Mesendoderm (in vitro differentiated cells): ENCODE results near the gene SYTL3.

Experiments
- DNase-seq: peaks from one replicate; pipeline ENCODE4 v3.0.0; 2013
- H2AK5ac ChIP-seq: 2 replicates; pipeline ENCODE4 v1.6.1; 2013; ENCODE audit warnings: low read length, inconsistent platforms
- H2BK120ac ChIP-seq: 2 replicates; pipeline ENCODE4 v1.6.1; 2013; ENCODE audit warnings: low read depth, mild to moderate bottlenecking, low read length, moderate library complexity, mixed read lengths
- H2BK15ac ChIP-seq: replicated peaks from 2 replicates; pipeline ENCODE4 v1.6.1; 2013; ENCODE audit warnings: low read depth, mild to moderate bottlenecking, moderate library complexity
- H2BK5ac ChIP-seq: 2 replicates; pipeline ENCODE4 v1.6.1; 2013; ENCODE audit warnings: low read length, inconsistent platforms
- H3K18ac ChIP-seq: 2 replicates; pipeline ENCODE4 v1.6.1; 2013; ENCODE audit warnings: mild to moderate bottlenecking, low read length, mixed read lengths
- H3K23ac ChIP-seq: one replicate; pipeline ENCODE4 v1.6.1; 2013; ENCODE audit warnings: low read length
- H3K27ac ChIP-seq: 2 replicates; pipeline ENCODE4 v1.5.1; 2013; ENCODE audit warnings: low read depth, mild to moderate bottlenecking, inconsistent platforms, low read length, moderate library complexity
- H3K27me3 ChIP-seq: 2 replicates; pipeline ENCODE4 v1.6.1; 2013; ENCODE audit warnings: low read length, control low read depth, mild to moderate bottlenecking, inconsistent platforms; ENCODE audit not compliant: insufficient read depth, poor library complexity
- H3K36me3 ChIP-seq: 2 replicates; pipeline ENCODE4 v1.6.1; 2013; ENCODE audit warnings: low read length, inconsistent platforms; ENCODE audit not compliant: control insufficient read depth, insufficient read depth
- H3K4ac ChIP-seq: one replicate; pipeline ENCODE4 v1.6.1; 2013; ENCODE audit warnings: low read depth, mild to moderate bottlenecking, low read length, moderate library complexity
- H3K4me1 ChIP-seq: 2 replicates; pipeline ENCODE4 v1.6.1; 2013; ENCODE audit warnings: low read depth, low read length, inconsistent platforms; ENCODE audit not compliant: control insufficient read depth
- H3K4me2 ChIP-seq: 2 replicates; pipeline ENCODE4 v1.6.1; 2013; ENCODE audit warnings: low read length
- H3K4me3 ChIP-seq: 2 replicates; pipeline ENCODE4 v1.5.1; 2013; ENCODE audit warnings: mild to moderate bottlenecking, low read length
- H3K56ac ChIP-seq: one replicate; pipeline ENCODE4 v1.6.1; 2013; ENCODE audit warnings: low read length
- H3K79me1 ChIP-seq: 2 replicates; pipeline ENCODE4 v1.6.1; 2013; ENCODE audit warnings: low read length, inconsistent platforms
- H3K79me2 ChIP-seq: 2 replicates; pipeline ENCODE4 v1.6.1; 2013; ENCODE audit warnings: mild to moderate bottlenecking, low read length; ENCODE audit not compliant: control insufficient read depth, insufficient read depth
- H3K9ac ChIP-seq: 2 replicates; pipeline ENCODE4 v1.6.1; 2013; ENCODE audit warnings: low read length, inconsistent platforms
- H4K5ac ChIP-seq: one replicate; pipeline ENCODE4 v1.6.1; 2013; ENCODE audit warnings: low read length
- H4K8ac ChIP-seq: one replicate; pipeline ENCODE4 v1.6.1; 2013; ENCODE audit warnings: low read depth, mild to moderate bottlenecking, control low read depth, low read length, moderate library complexity
- WGBS: extraction: QIAGEN DNeasy Blood & Tissue Kit; methylation state at CpG from one replicate; pipeline ENCODE4 v1.1.7; 2013; ENCODE audit warnings: low lambda C conversion rate, missing lambda C conversion rate; ENCODE audit not compliant: insufficient coverage; ENCODE audit errors: extremely low coverage; 5-methylcytosine and 5-hydroxymethylcytosine counted together

The SYTL3 gene

DNA sequence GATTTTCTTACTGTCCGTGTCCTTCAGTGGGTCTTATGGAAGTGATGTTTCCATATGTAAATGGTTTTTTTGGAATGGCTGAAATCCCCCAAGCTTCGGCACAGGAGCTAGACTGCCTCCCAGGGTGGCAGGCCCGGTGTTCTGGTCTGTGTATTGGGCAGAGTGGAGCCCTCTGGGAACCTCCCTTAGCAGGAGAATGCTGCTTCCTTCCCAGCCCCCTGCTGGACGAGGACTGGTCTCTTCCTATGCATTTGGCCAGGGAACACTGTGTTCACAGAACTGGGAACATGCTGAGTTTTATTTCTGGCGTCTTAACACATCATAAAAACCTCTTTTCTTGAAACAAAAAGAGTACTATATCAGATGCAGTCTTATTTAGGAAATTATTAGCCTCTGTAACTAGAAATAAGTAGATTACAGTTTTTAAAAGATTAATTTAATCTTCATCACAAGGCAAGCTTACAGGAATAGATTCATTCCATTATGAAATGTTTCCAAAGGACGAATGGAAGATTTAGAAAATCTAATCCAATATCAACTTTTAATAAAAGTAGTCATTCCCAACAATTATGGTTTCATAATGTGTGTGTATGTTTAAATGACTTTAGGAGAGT is 56.6 kb downstream of the SYTL3 start:
- H4K5ac ChIP-seq: no peak overlapping the region
- H3K27ac ChIP-seq: peak overlapping the region; percentile 14
- no peak overlapping the region for H3K18ac ChIP-seq
- H3K56ac ChIP-seq: peak overlapping the region; percentile 77
- no peak overlapping the region for H4K8ac ChIP-seq
- H3K79me2 ChIP-seq: no peaks in the 10 kb centered on the region
- no peak overlapping the region for H2BK120ac ChIP-seq
- H3K4me3 ChIP-seq: no peak overlapping the region
- H2BK15ac ChIP-seq: no peak overlapping the region
- no peak overlapping the region for H3K4me2 ChIP-seq
- no peak overlapping the region for H3K4ac ChIP-seq
- no peak overlapping the region for H3K23ac ChIP-seq
- no peaks in the 10 kb centered on the region for H3K79me1 ChIP-seq
- no peaks in the 10 kb centered on the region for H3K27me3 ChIP-seq
- WGBS: no CpG with 5 or more reads among the region's 6 CpGs
- no peak overlapping the region for H3K9ac ChIP-seq
- no peak overlapping the region for H2AK5ac ChIP-seq
- H2BK5ac ChIP-seq: no peak overlapping the region
- peak; percentile 96 for DNase-seq
- no peaks in the 10 kb centered on the region for H3K36me3 ChIP-seq
- peaks cover 12% of the 10 kb centered on the region for H3K4me1 ChIP-seq

DNA sequence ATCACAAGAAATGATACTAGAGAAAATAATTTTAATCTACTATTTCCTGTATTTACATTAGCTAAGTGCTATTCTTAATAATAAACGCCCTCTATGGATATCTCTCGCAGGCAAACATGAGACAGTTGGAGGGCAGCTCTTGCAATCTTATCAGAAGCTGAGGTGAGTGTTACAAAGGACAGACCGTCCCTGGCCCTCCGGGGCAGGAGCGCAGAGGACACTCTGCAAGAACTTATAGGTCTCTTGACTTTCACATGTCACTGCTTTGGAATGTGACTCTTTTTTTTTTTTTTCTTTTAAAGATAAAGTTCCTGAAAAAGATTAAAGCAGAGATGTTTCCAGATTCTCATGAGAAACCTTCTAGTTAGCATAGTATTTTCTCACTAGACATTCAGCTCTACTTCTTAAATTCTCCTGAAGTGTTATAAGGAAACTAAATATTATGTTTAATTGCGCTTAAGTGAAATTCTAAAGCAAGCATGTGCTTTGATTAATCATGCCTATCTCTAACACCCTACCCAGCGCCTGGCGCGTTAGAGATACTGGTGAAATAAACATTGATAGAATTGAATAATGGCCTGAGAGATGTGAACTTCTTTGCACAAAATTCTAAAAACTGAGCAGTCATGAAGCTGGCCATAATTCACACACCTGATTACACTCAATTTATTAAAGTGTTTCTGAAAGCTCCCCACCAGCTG is 57.4 kb downstream of the SYTL3 start:
- Histone ChIP-seq H3K23ac (no peak overlapping the region), H4K8ac (no peak overlapping the region), H2BK120ac (peak overlapping the region; percentile 96), H3K79me1 (no peaks in the 10 kb centered on the region), H3K4me3 (no peak overlapping the region), H2BK5ac (no peak overlapping the region), H3K79me2 (no peaks in the 10 kb centered on the region), H3K4me2 (no peak overlapping the region), H3K36me3 (no peaks in the 10 kb centered on the region), H3K27me3 (no peaks in the 10 kb centered on the region), H3K56ac (peak overlapping the region; percentile 77), H3K18ac (peak overlapping the region; percentile 13), H4K5ac (no peak overlapping the region), H3K4ac (no peak overlapping the region), H3K27ac (peak overlapping the region; percentile 66), H3K9ac (no peak overlapping the region), H3K4me1 (peaks cover 12% of the 10 kb centered on the region), H2BK15ac (peak overlapping the region; percentile 60), H2AK5ac (no peak overlapping the region)
- DNase-seq: peak; percentile 99
- WGBS: no CpG with 5 or more reads among the region's 9 CpGs

DNA sequence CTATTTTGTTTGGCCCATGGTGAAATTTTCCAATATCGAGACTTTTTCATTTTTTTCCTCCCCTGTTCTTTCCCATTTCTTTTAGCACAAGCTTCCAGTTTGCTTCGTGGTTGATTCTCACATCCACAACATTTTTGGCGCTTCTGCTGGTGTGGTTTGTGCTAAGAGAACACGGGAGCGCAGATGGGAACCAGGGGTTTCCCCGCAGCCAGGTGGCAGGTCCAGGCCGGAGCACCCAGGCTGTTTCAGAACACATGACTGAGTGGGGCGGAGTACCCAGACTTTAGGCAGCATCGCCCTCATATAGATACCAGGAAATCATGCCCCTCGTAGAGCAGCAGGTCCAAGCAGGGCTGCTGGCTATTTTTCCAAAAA is 58.0 kb downstream of the SYTL3 start:
- Histone ChIP-seq H3K4ac (peak overlapping the region; percentile 98), H3K4me1 (peaks cover 12% of the 10 kb centered on the region), H3K79me2 (no peaks in the 10 kb centered on the region), H4K5ac (no peak overlapping the region), H3K23ac (no peak overlapping the region), H3K27ac (peak overlapping the region; percentile 66), H3K27me3 (no peaks in the 10 kb centered on the region), H2BK15ac (peak overlapping the region; percentile 60), H2AK5ac (peak overlapping the region; percentile 76), H2BK120ac (peak overlapping the region; percentile 96), H3K4me3 (no peak overlapping the region), H3K18ac (peak overlapping the region; percentile 13), H4K8ac (no peak overlapping the region), H3K56ac (peak overlapping the region; percentile 77), H2BK5ac (peak overlapping the region; percentile 76), H3K9ac (no peak overlapping the region), H3K79me1 (no peaks in the 10 kb centered on the region), H3K36me3 (no peaks in the 10 kb centered on the region), H3K4me2 (no peak overlapping the region)
- DNase-seq: peak; percentile 37
- no CpG with 5 or more reads among the region's 10 CpGs for WGBS

- no peaks in the 10 kb centered on the region for H3K27me3 ChIP-seq
- H4K5ac ChIP-seq: no peak overlapping the region
- no peak overlapping the region for H3K4me3 ChIP-seq
- H3K36me3 ChIP-seq: no peaks in the 10 kb centered on the region
- peak overlapping the region; percentile 96 for H2BK120ac ChIP-seq
- H3K4ac ChIP-seq: peak overlapping the region; percentile 8
- H2AK5ac ChIP-seq: no peak overlapping the region
- DNase-seq: peak; percentile 40
- peak overlapping the region; percentile 38 for H2BK5ac ChIP-seq
- peak overlapping the region; percentile 8 for H3K9ac ChIP-seq
- H3K27ac ChIP-seq: peak overlapping the region; percentile 43
- no CpG with 5 or more reads among the region's 14 CpGs for WGBS
- H3K4me1 ChIP-seq: peaks cover 12% of the 10 kb centered on the region
- H2BK15ac ChIP-seq: no peak overlapping the region
- no peak overlapping the region for H3K23ac ChIP-seq
- no peaks in the 10 kb centered on the region for H3K79me1 ChIP-seq
- H3K56ac ChIP-seq: peak overlapping the region; percentile 77
- H3K4me2 ChIP-seq: no peak overlapping the region
- H3K79me2 ChIP-seq: no peaks in the 10 kb centered on the region
- peak overlapping the region; percentile 13 for H3K18ac ChIP-seq
- no peak overlapping the region for H4K8ac ChIP-seq
Observed at GRCh38 chr6:158708239-158708638, 58.4 kb downstream of the SYTL3 start.

GRCh38 chr6:158709809-158710208 is 60.0 kb downstream of the SYTL3 start:
- Histone ChIP-seq H3K79me1 (no peaks in the 10 kb centered on the region), H3K27ac (no peak overlapping the region), H3K4ac (no peak overlapping the region), H3K56ac (no peak overlapping the region), H3K4me1 (peaks cover 12% of the 10 kb centered on the region), H2BK15ac (no peak overlapping the region), H3K4me3 (no peak overlapping the region), H3K4me2 (no peak overlapping the region), H3K18ac (no peak overlapping the region), H4K5ac (no peak overlapping the region), H2BK5ac (no peak overlapping the region), H2BK120ac (no peak overlapping the region), H3K27me3 (no peaks in the 10 kb centered on the region), H4K8ac (no peak overlapping the region), H3K79me2 (no peaks in the 10 kb centered on the region), H3K9ac (no peak overlapping the region), H2AK5ac (no peak overlapping the region), H3K36me3 (no peaks in the 10 kb centered on the region), H3K23ac (no peak overlapping the region)
- DNase-seq: no peak
- WGBS: no CpG with 5 or more reads among the region's 4 CpGs
